Neural progenitor cell (in vitro differentiated cells): ENCODE results near the gene BTBD16. TPM values are rescaled to one million over a fixed set of nuclear protein-coding genes. Genes with fewer than 3 reads are reported as not detected.

Experiments used
- DNase-seq: peaks from one replicate; pipeline ENCODE4 v3.0.0-alpha.2; 2016; ENCODE audit warnings: low spot score
- H2AFZ ChIP-seq: fragments of 200-600 bp; sonication (generic); replicated peaks from 2 replicates; pipeline ENCODE4 v1.6.1; 2016; ENCODE audit warnings: antibody characterized with exemption
- H3F3A ChIP-seq: fragments of 200-600 bp; sonication (generic); 2 replicates; pipeline ENCODE4 v1.6.1; 2016; ENCODE audit warnings: antibody characterized with exemption, low read depth
- H3K27ac ChIP-seq: fragments of 200-600 bp; sonication (generic); 2 replicates; pipeline ENCODE4 v1.5.1; 2016; ENCODE audit warnings: mild to moderate bottlenecking
- H3K27me3 ChIP-seq: fragments of 200-600 bp; sonication (generic); 2 replicates; pipeline ENCODE4 v1.6.1; 2016; ENCODE audit warnings: mild to moderate bottlenecking, moderate library complexity
- H3K36me3 ChIP-seq: fragments of 200-600 bp; sonication (generic); 2 replicates; pipeline ENCODE4 v1.5.1; 2016
- H3K4me1 ChIP-seq: fragments of 200-600 bp; sonication (generic); 2 replicates; pipeline ENCODE4 v1.6.1; 2016; ENCODE audit warnings: mixed run types
- H3K4me2 ChIP-seq: fragments of 200-600 bp; sonication (generic); 2 replicates; pipeline ENCODE4 v1.6.1; 2016
- H3K4me3 ChIP-seq: fragments of 200-600 bp; sonication (generic); 2 replicates; pipeline ENCODE4 v1.5.1; 2016
- H3K79me2 ChIP-seq: fragments of 200-600 bp; sonication (generic); 2 replicates; pipeline ENCODE4 v1.6.1; 2016; ENCODE audit warnings: low read depth
- H3K9ac ChIP-seq: fragments of 200-600 bp; sonication (generic); 2 replicates; pipeline ENCODE4 v1.6.1; 2016
- H3K9me3 ChIP-seq: fragments of 200-600 bp; sonication (generic); 2 replicates; pipeline ENCODE4 v1.5.1; 2016; ENCODE audit warnings: low read depth
- H4K20me1 ChIP-seq: fragments of 200-600 bp; sonication (generic); 2 replicates; pipeline ENCODE4 v1.6.1; 2016; ENCODE audit warnings: low read depth
- H3K27ac Mint-ChIP-seq: 3 replicates; pipeline ENCODE4 v1.8.0; 2021; ENCODE audit warnings: mixed read lengths
- H3K27me3 Mint-ChIP-seq: 2 replicates; pipeline ENCODE4 v1.8.0; 2022; ENCODE audit warnings: low read depth, mild to moderate bottlenecking, inconsistent platforms, moderate library complexity, mixed read lengths; ENCODE audit not compliant: insufficient read depth
- H3K36me3 Mint-ChIP-seq: 3 replicates; pipeline ENCODE4 v1.8.0; 2021; ENCODE audit warnings: mixed read lengths
- H3K4me1 Mint-ChIP-seq: 3 replicates; pipeline ENCODE4 v1.8.0; 2021; ENCODE audit warnings: mixed read lengths
- H3K4me3 Mint-ChIP-seq: 3 replicates; pipeline ENCODE4 v1.8.0; 2021; ENCODE audit warnings: mild to moderate bottlenecking, moderate library complexity, mixed read lengths
- H3K9me3 Mint-ChIP-seq: 3 replicates; pipeline ENCODE4 v1.8.0; 2020; ENCODE audit warnings: mixed read lengths
- EZH2 ChIP-seq: fragments of 200-600 bp; sonication (generic); IDR thresholded peaks from 2 replicates; pipeline ENCODE4 v1.6.1; 2017; ENCODE audit warnings: antibody characterized with exemption, mild to moderate bottlenecking, moderate library complexity
- EZH2phosphoT487 ChIP-seq: fragments of 200-600 bp; sonication (generic); IDR thresholded peaks from 2 replicates; pipeline ENCODE4 v1.6.1; 2017; ENCODE audit warnings: antibody characterized with exemption
- total RNA-seq: library from RNA; depleted of rRNA; stranded (reverse); fragments of >200 nt; gene quantifications from 2 replicates; pipeline ENCODE4 v1.2.3, GENCODE V29; 2015; ENCODE audit warnings: low replicate concordance
- TF ChIP-seq, protein P1 (sequence below): fragments of 200-600 bp; sonication (generic); IDR thresholded peaks from 2 replicates; pipeline ENCODE4 v1.5.1; 2017; ENCODE audit warnings: antibody characterized with exemption, mild to moderate bottlenecking

BTBD16 gene
- total RNA-seq, 1 donor from 2014 or later: not detected

- Histone ChIP-seq H3K36me3 (no peaks in the 10 kb centered on the region), H3F3A (no peaks in the 10 kb centered on the region), H3K27ac (no peak overlapping the region), H3K9ac (no peak overlapping the region), H3K4me3 (no peak overlapping the region), H3K79me2 (no peaks in the 10 kb centered on the region), H3K4me2 (no peak overlapping the region), H2AFZ (no peak overlapping the region), H3K27me3 (no peaks in the 10 kb centered on the region), H4K20me1 (no peaks in the 10 kb centered on the region), H3K9me3 (no peaks in the 10 kb centered on the region), H3K4me1 (no peaks in the 10 kb centered on the region)
- Mint-ChIP-seq H3K9me3 (peaks cover 7% of the 10 kb centered on the region), H3K36me3 (no peaks in the 10 kb centered on the region), H3K4me3 (no peak overlapping the region), H3K27ac (peak overlapping the region; percentile 44), H3K4me1 (peaks cover 21% of the 10 kb centered on the region), H3K27me3 (peaks cover 14% of the 10 kb centered on the region)
- DNase-seq: no peak
- TF ChIP-seq EZH2phosphoT487: no peak
- TF ChIP-seq, protein P1, sequence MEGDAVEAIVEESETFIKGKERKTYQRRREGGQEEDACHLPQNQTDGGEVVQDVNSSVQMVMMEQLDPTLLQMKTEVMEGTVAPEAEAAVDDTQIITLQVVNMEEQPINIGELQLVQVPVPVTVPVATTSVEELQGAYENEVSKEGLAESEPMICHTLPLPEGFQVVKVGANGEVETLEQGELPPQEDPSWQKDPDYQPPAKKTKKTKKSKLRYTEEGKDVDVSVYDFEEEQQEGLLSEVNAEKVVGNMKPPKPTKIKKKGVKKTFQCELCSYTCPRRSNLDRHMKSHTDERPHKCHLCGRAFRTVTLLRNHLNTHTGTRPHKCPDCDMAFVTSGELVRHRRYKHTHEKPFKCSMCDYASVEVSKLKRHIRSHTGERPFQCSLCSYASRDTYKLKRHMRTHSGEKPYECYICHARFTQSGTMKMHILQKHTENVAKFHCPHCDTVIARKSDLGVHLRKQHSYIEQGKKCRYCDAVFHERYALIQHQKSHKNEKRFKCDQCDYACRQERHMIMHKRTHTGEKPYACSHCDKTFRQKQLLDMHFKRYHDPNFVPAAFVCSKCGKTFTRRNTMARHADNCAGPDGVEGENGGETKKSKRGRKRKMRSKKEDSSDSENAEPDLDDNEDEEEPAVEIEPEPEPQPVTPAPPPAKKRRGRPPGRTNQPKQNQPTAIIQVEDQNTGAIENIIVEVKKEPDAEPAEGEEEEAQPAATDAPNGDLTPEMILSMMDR: no peak
- no peak for TF ChIP-seq EZH2
Measured at GRCh38 chr10:122308417-122309141, 37.5 kb downstream of the BTBD16 start.

DNA sequence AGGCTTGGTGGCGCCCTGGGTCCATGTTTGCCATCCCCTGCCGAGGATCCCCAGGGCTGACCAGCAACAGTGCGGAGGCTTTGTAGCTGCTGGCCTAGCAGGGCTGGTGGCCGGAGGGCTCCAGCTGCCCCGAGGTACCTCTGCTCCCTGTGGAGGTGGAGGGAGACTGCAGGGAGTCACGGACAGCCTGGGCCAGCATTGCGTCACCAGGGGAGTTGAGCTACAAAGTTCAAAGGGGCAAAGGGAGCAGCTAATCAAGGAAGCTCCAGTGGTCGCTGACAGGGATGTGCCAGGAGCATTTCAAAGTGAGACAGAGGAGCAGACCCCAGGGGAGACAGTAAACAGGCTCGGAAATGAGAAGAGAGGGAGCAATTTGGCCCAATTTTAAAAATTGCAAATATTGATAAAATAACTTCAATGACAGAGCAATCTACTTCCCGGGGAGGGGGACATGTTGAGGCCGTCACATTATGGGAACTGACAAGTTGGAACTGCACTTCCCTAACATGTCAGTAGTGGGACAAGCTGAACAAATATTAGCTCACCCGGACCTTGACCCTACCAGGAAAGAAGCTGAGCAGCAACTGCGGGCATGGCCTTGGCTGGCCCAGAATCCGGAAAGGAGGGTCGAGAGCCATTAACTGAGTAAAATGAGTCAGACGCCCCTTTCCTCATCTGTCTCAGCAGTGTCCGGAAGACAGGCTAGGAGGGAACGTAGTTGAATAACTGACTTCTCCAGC is 39.4 kb downstream of the BTBD16 start:
- H3K27ac Mint-ChIP-seq: no peak overlapping the region

DNA sequence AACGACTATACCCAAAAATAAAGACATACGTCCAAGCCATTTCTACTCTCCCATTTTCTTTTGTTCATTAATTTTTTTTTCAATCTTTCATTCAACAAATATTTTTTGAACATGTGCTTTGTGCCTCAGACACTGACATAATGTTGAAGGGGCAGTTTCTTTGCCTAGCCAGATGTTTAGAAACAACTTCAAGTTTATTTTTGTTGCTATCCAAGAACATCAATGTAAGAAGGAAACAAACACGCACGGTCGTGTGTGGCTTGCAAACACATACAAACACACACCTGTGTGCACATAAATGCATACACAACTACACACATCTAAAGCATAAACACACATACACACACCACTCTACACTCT is 39.9 kb downstream of the BTBD16 start:
- H3K27me3 Mint-ChIP-seq: peaks cover 8% of the 10 kb centered on the region
- H3K27me3 ChIP-seq: no peaks in the 10 kb centered on the region
- H4K20me1 ChIP-seq: no peaks in the 10 kb centered on the region
- no peak overlapping the region for H3K4me3 Mint-ChIP-seq
- no peaks in the 10 kb centered on the region for H3K9me3 Mint-ChIP-seq
- H3K79me2 ChIP-seq: no peaks in the 10 kb centered on the region
- no peak overlapping the region for H3K4me3 ChIP-seq
- no peaks in the 10 kb centered on the region for H3K4me1 ChIP-seq
- H3K36me3 ChIP-seq: no peaks in the 10 kb centered on the region
- TF ChIP-seq, protein P1: no peak
- no peak for TF ChIP-seq EZH2phosphoT487
- no peak for TF ChIP-seq EZH2
- no peak overlapping the region for H3K4me2 ChIP-seq
- DNase-seq: no peak
- no peaks in the 10 kb centered on the region for H3K9me3 ChIP-seq
- H3K27ac ChIP-seq: no peak overlapping the region
- no peak overlapping the region for H3K9ac ChIP-seq
- H3F3A ChIP-seq: no peaks in the 10 kb centered on the region
- H3K27ac Mint-ChIP-seq: no peak overlapping the region
- H3K4me1 Mint-ChIP-seq: peaks cover 21% of the 10 kb centered on the region
- H3K36me3 Mint-ChIP-seq: no peaks in the 10 kb centered on the region
- H2AFZ ChIP-seq: no peak overlapping the region

More for the DNA sequence above, 39.4 kb downstream of the BTBD16 start:
- peaks cover 5% of the 10 kb centered on the region for H3K9me3 Mint-ChIP-seq
- Histone ChIP-seq H3K27me3 (no peaks in the 10 kb centered on the region), H3K9me3 (no peaks in the 10 kb centered on the region), H3K4me2 (no peak overlapping the region), H3K4me1 (no peaks in the 10 kb centered on the region), H3K4me3 (no peak overlapping the region), H4K20me1 (no peaks in the 10 kb centered on the region), H3F3A (no peaks in the 10 kb centered on the region), H3K27ac (no peak overlapping the region), H3K79me2 (no peaks in the 10 kb centered on the region), H3K9ac (no peak overlapping the region), H3K36me3 (no peaks in the 10 kb centered on the region), H2AFZ (peak overlapping the region; percentile 24)
- TF ChIP-seq EZH2 (no peak), EZH2phosphoT487 (no peak)
- TF ChIP-seq, protein P1: no peak
- peaks cover 12% of the 10 kb centered on the region for H3K27me3 Mint-ChIP-seq
- no peak for DNase-seq
- peaks cover 21% of the 10 kb centered on the region for H3K4me1 Mint-ChIP-seq
- no peaks in the 10 kb centered on the region for H3K36me3 Mint-ChIP-seq
- no peak overlapping the region for H3K4me3 Mint-ChIP-seq
